ENCODE data around the gene PDCD1.
A peak's percentile ranks its signal among the peaks of the same experiment; 100 is the strongest.

Gene PDCD1

GRCh38 chr2:241857572-241858121 is 1.0 kb downstream of the PDCD1 start:
- peaks cover 0 to 37% (median 34%) of the 10 kb centered on the region in 4 experiments for H3K4me1 ChIP-seq (ENCODE audit: control extremely low read depth in 1 of 4, control insufficient read depth in 4 of 4, insufficient read depth in 4 of 4, low read length in 3 of 4)
- H3K27ac ChIP-seq (ENCODE audit: insufficient read depth in 1 of 2, low read depth in 1 of 2, low read length in 2 of 2, poor library complexity in 1 of 2, severe bottlenecking in 2 of 2): no peak overlapping the region
- ChIA-PET POLR2A (no interaction called here), CTCF (interaction anchor here (2.6 kb wide), 1 partner anchor 11 kb away, joined by 8 read pairs; no protein-coding TSS in a partner anchor)
- H3K27me3 ChIP-seq (replicated peaks in 2 of 5; ENCODE audit: control insufficient read depth in 4 of 5, insufficient read depth in 5 of 5, low read length in 4 of 5): peaks cover 0 to 8% (median 0%) of the 10 kb centered on the region in 5 experiments
- 93% methylated on average over 18 of the region's 18 CpGs for WGBS (ENCODE audit: insufficient coverage)
- no peaks in the 10 kb centered on the region for H3K9me3 ChIP-seq (ENCODE audit: control extremely low read depth in 1 of 5, control insufficient read depth in 4 of 5, insufficient read depth in 2 of 5, low read depth in 1 of 5, low read length in 4 of 5)
- H3K4me3 ChIP-seq (ENCODE audit: control insufficient read depth in 1 of 7, extremely low read depth in 1 of 7, insufficient read depth in 4 of 7, low read depth in 2 of 7, low read length in 6 of 7): no peak overlapping the region
- no peak for DNase-seq
- no peaks in the 10 kb centered on the region for H3K36me3 ChIP-seq (ENCODE audit: control insufficient read depth in 4 of 4, insufficient read depth in 4 of 4, low read length in 3 of 4)

GRCh38 chr2:241857041-241857541 is 1.6 kb downstream of the PDCD1 start:
- ChIA-PET POLR2A (no interaction called here), CTCF (interaction anchor here (0.8 to 1.4 kb wide), 3 partner anchors 9 to 22 kb away, joined by 3 to 4 read pairs (median 3); no protein-coding TSS in a partner anchor)

GRCh38 chr2:241855888-241856422 is 2.7 kb downstream of the PDCD1 start:
- POLR2A ChIA-PET: interaction anchor here (0.5 kb wide), 1 partner anchor 73 kb away, joined by 3 read pairs; no protein-coding TSS in a partner anchor
- CTCF ChIA-PET: interaction anchor here (1.2 to 1.4 kb wide), 2 partner anchors 15 to 23 kb away, joined by 3 to 4 read pairs; no protein-coding TSS in a partner anchor

More at GRCh38 chr2:241857041-241857541, 1.6 kb downstream of the PDCD1 start:
- Histone ChIP-seq H3K4me3 (ENCODE audit: control insufficient read depth in 1 of 7, extremely low read depth in 1 of 7, insufficient read depth in 4 of 7, low read depth in 2 of 7, low read length in 6 of 7) (no peak overlapping the region), H3K27me3 (replicated peaks in 2 of 5; ENCODE audit: control insufficient read depth in 4 of 5, insufficient read depth in 5 of 5, low read length in 4 of 5) (peaks cover 0 to 4% (median 0%) of the 10 kb centered on the region in 5 experiments), H3K4me1 (ENCODE audit: control extremely low read depth in 1 of 4, control insufficient read depth in 4 of 4, insufficient read depth in 4 of 4, low read length in 3 of 4) (peaks cover 0 to 37% (median 31%) of the 10 kb centered on the region in 4 experiments), H3K36me3 (ENCODE audit: control insufficient read depth in 4 of 4, insufficient read depth in 4 of 4, low read length in 3 of 4) (no peaks in the 10 kb centered on the region), H3K9me3 (ENCODE audit: control extremely low read depth in 1 of 5, control insufficient read depth in 4 of 5, insufficient read depth in 2 of 5, low read depth in 1 of 5, low read length in 4 of 5) (no peaks in the 10 kb centered on the region), H3K27ac (ENCODE audit: insufficient read depth in 1 of 2, low read depth in 1 of 2, low read length in 2 of 2, poor library complexity in 1 of 2, severe bottlenecking in 2 of 2) (no peak overlapping the region)
- WGBS (ENCODE audit: insufficient coverage): 89% methylated on average over 26 of the region's 28 CpGs
- DNase-seq: no peak

GRCh38 chr2:241855245-241855887 is 3.3 kb downstream of the PDCD1 start:
- Histone ChIP-seq H3K27ac (ENCODE audit: insufficient read depth in 1 of 2, low read depth in 1 of 2, low read length in 2 of 2, poor library complexity in 1 of 2, severe bottlenecking in 2 of 2) (no peak overlapping the region), H3K27me3 (replicated peaks in 2 of 5; ENCODE audit: control insufficient read depth in 4 of 5, insufficient read depth in 5 of 5, low read length in 4 of 5) (no peaks in the 10 kb centered on the region), H3K4me3 (ENCODE audit: control insufficient read depth in 1 of 7, extremely low read depth in 1 of 7, insufficient read depth in 4 of 7, low read depth in 2 of 7, low read length in 6 of 7) (no peak overlapping the region), H3K9me3 (ENCODE audit: control extremely low read depth in 1 of 5, control insufficient read depth in 4 of 5, insufficient read depth in 2 of 5, low read depth in 1 of 5, low read length in 4 of 5) (no peaks in the 10 kb centered on the region), H3K36me3 (ENCODE audit: control insufficient read depth in 4 of 4, insufficient read depth in 4 of 4, low read length in 3 of 4) (no peaks in the 10 kb centered on the region), H3K4me1 (ENCODE audit: control extremely low read depth in 1 of 4, control insufficient read depth in 4 of 4, insufficient read depth in 4 of 4, low read length in 3 of 4) (peaks cover 0 to 37% (median 29%) of the 10 kb centered on the region in 4 experiments)
- DNase-seq: no peak
- POLR2A ChIA-PET: interaction anchor here (0.5 to 1.2 kb wide), 2 partner anchors 12 to 72 kb away, joined by 3 to 4 read pairs; no protein-coding TSS in a partner anchor
- CTCF ChIA-PET: interaction anchor here (1.1 to 2.9 kb wide), 4 partner anchors 11 to 23 kb away, joined by 3 to 11 read pairs (median 4); no protein-coding TSS in a partner anchor
- 87% methylated on average over 18 of the region's 18 CpGs for WGBS (ENCODE audit: insufficient coverage)

More at GRCh38 chr2:241855888-241856422, 2.7 kb downstream of the PDCD1 start:
- DNase-seq: no peak
- Histone ChIP-seq H3K27me3 (replicated peaks in 2 of 5; ENCODE audit: control insufficient read depth in 4 of 5, insufficient read depth in 5 of 5, low read length in 4 of 5) (no peaks in the 10 kb centered on the region), H3K4me1 (ENCODE audit: control extremely low read depth in 1 of 4, control insufficient read depth in 4 of 4, insufficient read depth in 4 of 4, low read length in 3 of 4) (peaks cover 0 to 37% (median 29%) of the 10 kb centered on the region in 4 experiments), H3K36me3 (ENCODE audit: control insufficient read depth in 4 of 4, insufficient read depth in 4 of 4, low read length in 3 of 4) (no peaks in the 10 kb centered on the region), H3K27ac (ENCODE audit: insufficient read depth in 1 of 2, low read depth in 1 of 2, low read length in 2 of 2, poor library complexity in 1 of 2, severe bottlenecking in 2 of 2) (no peak overlapping the region), H3K9me3 (ENCODE audit: control extremely low read depth in 1 of 5, control insufficient read depth in 4 of 5, insufficient read depth in 2 of 5, low read depth in 1 of 5, low read length in 4 of 5) (no peaks in the 10 kb centered on the region), H3K4me3 (ENCODE audit: control insufficient read depth in 1 of 7, extremely low read depth in 1 of 7, insufficient read depth in 4 of 7, low read depth in 2 of 7, low read length in 6 of 7) (no peak overlapping the region)
- WGBS (ENCODE audit: insufficient coverage): 91% methylated on average over 20 of the region's 20 CpGs

GRCh38 chr2:241854342-241855244 is 4.1 kb downstream of the PDCD1 start:
- ChIA-PET CTCF (interaction anchor here (0.9 to 2.9 kb wide), 4 partner anchors 10 to 23 kb away, joined by 3 to 11 read pairs (median 4); no protein-coding TSS in a partner anchor), POLR2A (interaction anchor here (1.2 kb wide), 1 partner anchor 13 kb away, joined by 4 read pairs; no protein-coding TSS in a partner anchor)
- DNase-seq: peak in 2 of 3 donors; percentile 66 to 67
- no peaks in the 10 kb centered on the region for H3K36me3 ChIP-seq (ENCODE audit: control insufficient read depth in 4 of 4, insufficient read depth in 4 of 4, low read length in 3 of 4)
- no peaks in the 10 kb centered on the region for H3K27me3 ChIP-seq (replicated peaks in 2 of 5; ENCODE audit: control insufficient read depth in 4 of 5, insufficient read depth in 5 of 5, low read length in 4 of 5)
- H3K4me3 ChIP-seq (ENCODE audit: control insufficient read depth in 1 of 7, extremely low read depth in 1 of 7, insufficient read depth in 4 of 7, low read depth in 2 of 7, low read length in 6 of 7): peak overlapping the region in 2 of 7 experiments; percentile 32 to 54
- 40% methylated on average over 17 of the region's 21 CpGs for WGBS (ENCODE audit: insufficient coverage)
- H3K9me3 ChIP-seq (ENCODE audit: control extremely low read depth in 1 of 5, control insufficient read depth in 4 of 5, insufficient read depth in 2 of 5, low read depth in 1 of 5, low read length in 4 of 5): no peaks in the 10 kb centered on the region
- no peak overlapping the region for H3K27ac ChIP-seq (ENCODE audit: insufficient read depth in 1 of 2, low read depth in 1 of 2, low read length in 2 of 2, poor library complexity in 1 of 2, severe bottlenecking in 2 of 2)
- H3K4me1 ChIP-seq (ENCODE audit: control extremely low read depth in 1 of 4, control insufficient read depth in 4 of 4, insufficient read depth in 4 of 4, low read length in 3 of 4): peaks cover 0 to 36% (median 28%) of the 10 kb centered on the region in 4 experiments

GRCh38 chr2:241853651-241854341 is 4.9 kb downstream of the PDCD1 start:
- H3K27me3 ChIP-seq (replicated peaks in 2 of 5; ENCODE audit: control insufficient read depth in 4 of 5, insufficient read depth in 5 of 5, low read length in 4 of 5): no peaks in the 10 kb centered on the region
- no peak overlapping the region for H3K4me3 ChIP-seq (ENCODE audit: control insufficient read depth in 1 of 7, extremely low read depth in 1 of 7, insufficient read depth in 4 of 7, low read depth in 2 of 7, low read length in 6 of 7)
- DNase-seq: peak in 2 of 3 donors; percentile 50 to 60
- H3K9me3 ChIP-seq (ENCODE audit: control extremely low read depth in 1 of 5, control insufficient read depth in 4 of 5, insufficient read depth in 2 of 5, low read depth in 1 of 5, low read length in 4 of 5): no peaks in the 10 kb centered on the region
- H3K4me1 ChIP-seq (ENCODE audit: control extremely low read depth in 1 of 4, control insufficient read depth in 4 of 4, insufficient read depth in 4 of 4, low read length in 3 of 4): peaks cover 0 to 28% (median 21%) of the 10 kb centered on the region in 4 experiments
- ChIA-PET POLR2A (no interaction called here), CTCF (interaction anchor here (0.8 to 2.9 kb wide), 5 partner anchors 9 to 24 kb away, joined by 3 to 11 read pairs (median 3); no protein-coding TSS in a partner anchor)
- no peak overlapping the region for H3K27ac ChIP-seq (ENCODE audit: insufficient read depth in 1 of 2, low read depth in 1 of 2, low read length in 2 of 2, poor library complexity in 1 of 2, severe bottlenecking in 2 of 2)
- 91% methylated on average over 26 of the region's 27 CpGs for WGBS (ENCODE audit: insufficient coverage)
- no peaks in the 10 kb centered on the region for H3K36me3 ChIP-seq (ENCODE audit: control insufficient read depth in 4 of 4, insufficient read depth in 4 of 4, low read length in 3 of 4)

All from common myeloid progenitor, CD34-positive (primary cell).